Kidney epithelial cell (primary cell): ENCODE data around the gene EEF1AKMT4. TPM values are rescaled to one million over a fixed set of nuclear protein-coding genes. Genes with fewer than 3 reads are reported as not detected.

Source experiments
- DNase-seq: peaks from one replicate; pipeline ENCODE4 v3.0.0-alpha.2; 2010; ENCODE audit warnings: low read depth
- H3K27me3 ChIP-seq: 2 replicates; pipeline ENCODE4 v1.6.0; 2011; ENCODE audit warnings: low read length; ENCODE audit not compliant: control insufficient read depth, insufficient read depth
- H3K36me3 ChIP-seq: 2 replicates; pipeline ENCODE4 v1.5.1; 2011; ENCODE audit warnings: low read length; ENCODE audit not compliant: control insufficient read depth, insufficient read depth
- H3K4me3 ChIP-seq: 2 replicates; pipeline ENCODE4 v1.5.1; 2011; ENCODE audit warnings: low read depth, mild to moderate bottlenecking, control low read depth, low read length
- CTCF ChIP-seq: IDR thresholded peaks from 2 replicates; pipeline ENCODE4 v1.5.1; 2011; ENCODE audit warnings: mild to moderate bottlenecking, moderate library complexity, low read length, control low read depth, inconsistent platforms; ENCODE audit not compliant: insufficient read depth, poor library complexity, severe bottlenecking
- total RNA-seq: library from RNA; depleted of rRNA; stranded (reverse); fragments of >200 nt; gene quantifications from 2 replicates; pipeline ENCODE4 v1.2.3, GENCODE V29; 2015

EEF1AKMT4 gene
- total RNA-seq, 1 donor from 2014 or later: 6.3 TPM

- DNase-seq: no peak
- TF ChIP-seq CTCF: no peak
Measured at GRCh38 chr3:184283681-184284080, 34.2 kb downstream of the EEF1AKMT4 start.

GRCh38 chr3:184284696-184285095 is 35.2 kb downstream of the EEF1AKMT4 start:
- DNase-seq: no peak
- TF ChIP-seq CTCF: peak; percentile 58
- Histone ChIP-seq H3K27me3 (peaks cover 9% of the 10 kb centered on the region), H3K4me3 (no peak overlapping the region), H3K36me3 (no peaks in the 10 kb centered on the region)

More at GRCh38 chr3:184283681-184284080, 34.2 kb downstream of the EEF1AKMT4 start:
- no peaks in the 10 kb centered on the region for H3K36me3 ChIP-seq
- H3K27me3 ChIP-seq: peaks cover 6% of the 10 kb centered on the region
- H3K4me3 ChIP-seq: no peak overlapping the region

GRCh38 chr3:184289426-184289938 is 40.0 kb downstream of the EEF1AKMT4 start:
- Histone ChIP-seq H3K4me3 (no peak overlapping the region), H3K36me3 (no peaks in the 10 kb centered on the region), H3K27me3 (peaks cover 12% of the 10 kb centered on the region)
- no peak for DNase-seq
- peak; percentile 66 for TF ChIP-seq CTCF

- peaks cover 10% of the 10 kb centered on the region for H3K27me3 ChIP-seq
- H3K36me3 ChIP-seq: no peaks in the 10 kb centered on the region
- H3K4me3 ChIP-seq: no peak overlapping the region
- DNase-seq: no peak
- no peak for TF ChIP-seq CTCF
Measured at GRCh38 chr3:184290331-184290730, 40.9 kb downstream of the EEF1AKMT4 start.

- Histone ChIP-seq H3K27me3 (peaks cover 8% of the 10 kb centered on the region), H3K36me3 (no peaks in the 10 kb centered on the region), H3K4me3 (no peak overlapping the region)
- no peak for DNase-seq
- no peak for TF ChIP-seq CTCF
Measured at GRCh38 chr3:184291044-184291737, 41.7 kb downstream of the EEF1AKMT4 start.
